ENCODE results near the gene STKLD1. TPM values are rescaled to one million over a fixed set of nuclear protein-coding genes. Genes with fewer than 3 reads are reported as not detected.
"Not testable (repeated sequence)": the region's sequence is repeated elsewhere in the genome, so short reads cannot be mapped to it uniquely, and the experiment has no call there.

The STKLD1 gene
- polyA plus RNA-seq, 2 of the 4 experiments (the other 2 are of a cell fraction) = 1.1 to 1.2 TPM

DNA sequence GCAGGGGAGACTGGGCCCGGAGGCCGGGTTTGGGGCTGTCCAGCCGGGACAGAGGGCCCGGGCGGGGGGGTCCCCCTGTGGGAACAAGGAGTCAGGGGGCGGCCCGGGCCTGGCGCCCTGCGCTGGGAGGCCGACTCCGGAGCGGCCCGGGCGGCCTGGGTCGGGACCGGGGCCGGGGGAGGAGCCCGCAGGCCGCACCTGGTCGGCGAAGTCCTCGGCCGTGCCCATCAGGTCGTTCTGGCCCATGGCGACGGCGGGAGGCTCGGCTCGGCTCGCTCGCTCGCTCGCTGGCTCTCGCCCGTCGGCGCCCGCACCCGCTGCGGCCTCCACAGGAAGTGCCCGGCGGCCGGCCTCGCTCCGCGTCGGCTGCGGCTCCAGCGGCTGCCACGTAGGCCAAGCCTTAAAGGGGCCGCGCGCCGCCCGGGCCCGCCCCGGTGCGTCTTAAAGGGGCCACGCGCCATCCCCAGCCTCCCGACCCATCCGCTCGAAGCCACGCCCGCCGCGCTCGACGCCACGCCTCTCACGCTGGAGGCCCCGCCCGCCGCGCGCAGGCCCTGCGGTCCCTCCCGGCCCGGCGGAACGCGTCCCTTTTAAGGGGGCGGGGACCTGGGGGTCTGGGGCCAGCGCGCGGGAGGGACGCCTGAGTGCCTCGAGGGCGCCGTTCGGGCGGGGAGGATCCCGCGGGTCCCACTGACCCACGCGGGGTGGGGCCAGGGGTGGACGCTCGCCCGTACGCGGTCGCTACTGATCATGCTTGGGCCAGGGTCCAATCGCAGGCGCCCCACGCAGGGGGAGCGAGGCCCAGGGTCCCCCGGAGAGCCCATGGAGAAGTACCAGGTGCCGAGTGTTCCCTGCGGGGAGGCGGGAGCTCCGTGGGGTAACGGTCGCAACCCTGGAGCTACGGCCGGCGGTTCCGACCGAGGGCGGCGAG lies at the start of gene STKLD1, which contains the start of gene SURF4 (continued):
- TF ChIP-seq CBX2 (IDR thresholded peaks at IDR 0.05; ENCODE audit: borderline replicate concordance, low read depth) = no peak
- no peak for TF ChIP-seq SREBF2 (IDR thresholded peaks at IDR 0.05)
- TF ChIP-seq CTCF (IDR thresholded peaks at IDR 0.05) = no peak
- TF ChIP-seq BHLHE40 (IDR thresholded peaks at IDR 0.05; ENCODE audit: low read depth, low read length) = no peak
- TF ChIP-seq FOSB (CRISPR knock-in tag; IDR thresholded peaks at IDR 0.05) = no peak
- TF ChIP-seq EP300 (IDR thresholded peaks at IDR 0.05) = no peak
- TF ChIP-seq NPAS2 (CRISPR knock-in tag; IDR thresholded peaks at IDR 0.05; ENCODE audit: borderline replicate concordance) = no peak
- no peak for TF ChIP-seq NFE2L2 (conservative IDR thresholded peaks at IDR 0.05; ENCODE audit: low read length)
- TF ChIP-seq JUNB (IDR thresholded peaks at IDR 0.05) = no peak
- TF ChIP-seq, protein P1, sequence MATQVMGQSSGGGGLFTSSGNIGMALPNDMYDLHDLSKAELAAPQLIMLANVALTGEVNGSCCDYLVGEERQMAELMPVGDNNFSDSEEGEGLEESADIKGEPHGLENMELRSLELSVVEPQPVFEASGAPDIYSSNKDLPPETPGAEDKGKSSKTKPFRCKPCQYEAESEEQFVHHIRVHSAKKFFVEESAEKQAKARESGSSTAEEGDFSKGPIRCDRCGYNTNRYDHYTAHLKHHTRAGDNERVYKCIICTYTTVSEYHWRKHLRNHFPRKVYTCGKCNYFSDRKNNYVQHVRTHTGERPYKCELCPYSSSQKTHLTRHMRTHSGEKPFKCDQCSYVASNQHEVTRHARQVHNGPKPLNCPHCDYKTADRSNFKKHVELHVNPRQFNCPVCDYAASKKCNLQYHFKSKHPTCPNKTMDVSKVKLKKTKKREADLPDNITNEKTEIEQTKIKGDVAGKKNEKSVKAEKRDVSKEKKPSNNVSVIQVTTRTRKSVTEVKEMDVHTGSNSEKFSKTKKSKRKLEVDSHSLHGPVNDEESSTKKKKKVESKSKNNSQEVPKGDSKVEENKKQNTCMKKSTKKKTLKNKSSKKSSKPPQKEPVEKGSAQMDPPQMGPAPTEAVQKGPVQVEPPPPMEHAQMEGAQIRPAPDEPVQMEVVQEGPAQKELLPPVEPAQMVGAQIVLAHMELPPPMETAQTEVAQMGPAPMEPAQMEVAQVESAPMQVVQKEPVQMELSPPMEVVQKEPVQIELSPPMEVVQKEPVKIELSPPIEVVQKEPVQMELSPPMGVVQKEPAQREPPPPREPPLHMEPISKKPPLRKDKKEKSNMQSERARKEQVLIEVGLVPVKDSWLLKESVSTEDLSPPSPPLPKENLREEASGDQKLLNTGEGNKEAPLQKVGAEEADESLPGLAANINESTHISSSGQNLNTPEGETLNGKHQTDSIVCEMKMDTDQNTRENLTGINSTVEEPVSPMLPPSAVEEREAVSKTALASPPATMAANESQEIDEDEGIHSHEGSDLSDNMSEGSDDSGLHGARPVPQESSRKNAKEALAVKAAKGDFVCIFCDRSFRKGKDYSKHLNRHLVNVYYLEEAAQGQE (IDR thresholded peaks at IDR 0.05) = no peak
- TF ChIP-seq, protein P2, sequence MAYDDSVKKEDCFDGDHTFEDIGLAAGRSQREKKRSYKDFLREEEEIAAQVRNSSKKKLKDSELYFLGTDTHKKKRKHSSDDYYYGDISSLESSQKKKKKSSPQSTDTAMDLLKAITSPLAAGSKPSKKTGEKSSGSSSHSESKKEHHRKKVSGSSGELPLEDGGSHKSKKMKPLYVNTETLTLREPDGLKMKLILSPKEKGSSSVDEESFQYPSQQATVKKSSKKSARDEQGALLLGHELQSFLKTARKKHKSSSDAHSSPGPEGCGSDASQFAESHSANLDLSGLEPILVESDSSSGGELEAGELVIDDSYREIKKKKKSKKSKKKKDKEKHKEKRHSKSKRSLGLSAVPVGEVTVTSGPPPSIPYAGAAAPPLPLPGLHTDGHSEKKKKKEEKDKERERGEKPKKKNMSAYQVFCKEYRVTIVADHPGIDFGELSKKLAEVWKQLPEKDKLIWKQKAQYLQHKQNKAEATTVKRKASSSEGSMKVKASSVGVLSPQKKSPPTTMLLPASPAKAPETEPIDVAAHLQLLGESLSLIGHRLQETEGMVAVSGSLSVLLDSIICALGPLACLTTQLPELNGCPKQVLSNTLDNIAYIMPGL (CRISPR knock-in tag; IDR thresholded peaks at IDR 0.05; ENCODE audit: borderline replicate concordance) = 0 out of 2 replicates have a peak, but pooled peaks have one; percentile 36
- TF ChIP-seq CHD4 (IDR thresholded peaks at IDR 0.05; ENCODE audit: borderline replicate concordance) = no peak
- no peak for TF ChIP-seq HOXB13 (CRISPR knock-in tag; IDR thresholded peaks at IDR 0.05; ENCODE audit: low read depth)
- TF ChIP-seq HDAC2 (IDR thresholded peaks at IDR 0.05) = no peak
- no peak for TF ChIP-seq ELK1 (IDR thresholded peaks at IDR 0.05; ENCODE audit: low read depth, low read length)
- no peak for TF ChIP-seq EHF (CRISPR knock-in tag; IDR thresholded peaks at IDR 0.05)
- TF ChIP-seq RFX5 (IDR thresholded peaks at IDR 0.05) = no peak
- TF ChIP-seq POLR2AphosphoS2 (conservative IDR thresholded peaks at IDR 0.05; ENCODE audit: low read length) = no peak
- TF ChIP-seq ZSCAN20 (CRISPR knock-in tag; IDR thresholded peaks at IDR 0.05) = no peak
- TF ChIP-seq EHMT2 (IDR thresholded peaks at IDR 0.05; ENCODE audit: low read depth) = no peak
- TF ChIP-seq ZC3H11A (IDR thresholded peaks at IDR 0.05) = no peak

DNA sequence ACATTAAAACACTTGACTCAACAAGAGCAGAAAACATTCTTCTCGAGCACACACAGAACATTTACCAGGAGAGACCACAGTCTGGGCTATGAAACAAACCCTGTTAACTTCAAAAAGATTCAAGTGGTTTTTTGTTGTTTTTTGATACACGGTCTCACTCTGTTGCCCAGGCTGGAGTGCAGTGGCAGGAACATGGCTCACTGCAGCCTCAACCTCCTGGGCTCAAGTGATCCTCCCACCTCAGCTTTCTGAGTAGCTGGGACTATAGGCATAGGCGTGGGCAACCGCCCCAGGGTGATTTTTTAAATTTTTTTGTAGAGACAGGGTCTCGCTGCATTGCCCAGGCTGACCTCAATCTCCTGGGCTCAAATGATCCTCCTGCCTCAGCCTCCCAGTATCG lies 49.1 kb upstream of the STKLD1 start:
- not testable (repeated sequence) for H3K27ac ChIP-seq; ATAC-seq; H3K4me2 ChIP-seq; H3K4me3 ChIP-seq; H3K9me3 ChIP-seq; DNase-seq (ENCODE audit: low read depth in 1 of 2, low spot score in 1 of 2); H3K4me1 ChIP-seq; FAIRE-seq
- WGBS (ENCODE audit: missing lambda C conversion rate) = 35% methylated on average over 6 of the region's 6 CpGs
- ChIA-PET CTCF (interaction anchor here (4.7 to 6.5 kb wide), 2 partner anchors 88 to 139 kb away, joined by 16 to 82 read pairs; no protein-coding TSS in a partner anchor), POLR2A (interaction anchor here (0.8 kb wide), 1 partner anchor 12 kb away, joined by 3 read pairs; no protein-coding TSS in a partner anchor)

All from A549 (cell line).